Activated naive CD4-positive, alpha-beta T cell treated with anti-CD3 and anti-CD28 coated beads, Interleukin-2, amount 10 ng/mL, durations not matched to agents 7 days and 5 days (primary cell): Measurements from ENCODE around the gene ZXDC.

Source experiments
- CTCF ChIA-PET: fragments of 350-600 bp; sonication (Branson Sonifier 250); formaldehyde crosslinking; loops from one replicate; lab custom pipeline; 2021; ENCODE audit warnings: antibody characterized with exemption; lab: Charles Lee
- DNase-seq: peaks from one replicate; pipeline ENCODE4 v3.0.0-alpha.2; 2020
- H3K27ac Mint-ChIP-seq: one replicate; pipeline ENCODE4 v1.8.0; 2021; ENCODE audit warnings: mild to moderate bottlenecking, moderate library complexity, mixed read lengths
- H3K27me3 Mint-ChIP-seq: one replicate; pipeline ENCODE4 v1.8.0; 2021; ENCODE audit warnings: mild to moderate bottlenecking, mixed read lengths
- H3K36me3 Mint-ChIP-seq: one replicate; pipeline ENCODE4 v1.8.0; 2021; ENCODE audit warnings: mixed read lengths
- H3K4me1 Mint-ChIP-seq: one replicate; pipeline ENCODE4 v1.8.0; 2021; ENCODE audit warnings: mixed read lengths
- H3K4me3 Mint-ChIP-seq: one replicate; pipeline ENCODE4 v1.8.0; 2021; ENCODE audit warnings: mild to moderate bottlenecking, moderate library complexity, mixed read lengths
- H3K9me3 Mint-ChIP-seq: one replicate; pipeline ENCODE4 v1.8.0; 2021; ENCODE audit warnings: mixed read lengths

The ZXDC gene

GRCh38 chr3:126452213-126452612, 23.5 kb downstream of the ZXDC start:
- no peak for DNase-seq
- H3K4me1 Mint-ChIP-seq, result no peaks in the 10 kb centered on the region
- CTCF ChIA-PET, result no interaction called here
- no peak overlapping the region for H3K4me3 Mint-ChIP-seq
- no peak overlapping the region for H3K27ac Mint-ChIP-seq
- H3K9me3 Mint-ChIP-seq, result no peaks in the 10 kb centered on the region
- H3K27me3 Mint-ChIP-seq, result no peaks in the 10 kb centered on the region
- H3K36me3 Mint-ChIP-seq, result peaks cover 24% of the 10 kb centered on the region

- Mint-ChIP-seq H3K4me1 (no peaks in the 10 kb centered on the region), H3K36me3 (peaks cover 20% of the 10 kb centered on the region), H3K27ac (no peak overlapping the region), H3K9me3 (no peaks in the 10 kb centered on the region), H3K4me3 (no peak overlapping the region), H3K27me3 (no peaks in the 10 kb centered on the region)
- CTCF ChIA-PET, result no interaction called here
- no peak for DNase-seq
These were observed 24.2 kb downstream of the ZXDC start for GRCh38 chr3:126451511-126451910.

GRCh38 chr3:126450744-126451143, 24.9 kb downstream of the ZXDC start:
- Mint-ChIP-seq H3K9me3 (no peaks in the 10 kb centered on the region), H3K4me3 (no peak overlapping the region), H3K27ac (no peak overlapping the region), H3K27me3 (no peaks in the 10 kb centered on the region), H3K4me1 (no peaks in the 10 kb centered on the region), H3K36me3 (peaks cover 17% of the 10 kb centered on the region)
- CTCF ChIA-PET, result no interaction called here
- no peak for DNase-seq

- CTCF ChIA-PET, result no interaction called here
- Mint-ChIP-seq H3K4me3 (no peak overlapping the region), H3K27ac (no peak overlapping the region), H3K36me3 (peaks cover 14% of the 10 kb centered on the region), H3K4me1 (no peaks in the 10 kb centered on the region), H3K9me3 (no peaks in the 10 kb centered on the region), H3K27me3 (no peaks in the 10 kb centered on the region)
- DNase-seq, result no peak
These were observed 25.5 kb downstream of the ZXDC start for GRCh38 chr3:126450219-126450618.

GRCh38 chr3:126449621-126450051, 26.1 kb downstream of the ZXDC start:
- H3K27me3 Mint-ChIP-seq, result no peaks in the 10 kb centered on the region
- no peaks in the 10 kb centered on the region for H3K9me3 Mint-ChIP-seq
- H3K27ac Mint-ChIP-seq, result no peak overlapping the region
- CTCF ChIA-PET, result no interaction called here
- no peaks in the 10 kb centered on the region for H3K4me1 Mint-ChIP-seq
- peaks cover 14% of the 10 kb centered on the region for H3K36me3 Mint-ChIP-seq
- no peak for DNase-seq
- no peak overlapping the region for H3K4me3 Mint-ChIP-seq

DNA sequence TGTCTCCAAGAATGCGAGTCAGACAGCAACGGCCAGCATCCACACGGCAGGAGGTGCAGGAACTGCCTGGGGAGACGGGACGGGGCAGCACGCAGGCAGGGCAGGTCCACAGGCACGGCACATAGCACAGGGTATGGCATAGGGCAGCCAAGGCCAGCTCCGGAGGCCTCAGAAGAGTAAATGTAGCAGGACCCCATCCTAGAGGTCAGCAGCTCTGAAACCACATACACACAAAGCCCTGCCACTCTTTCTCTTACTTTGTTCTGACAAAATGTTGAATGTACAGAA, 26.9 kb downstream of the ZXDC start:
- no peak for DNase-seq
- Mint-ChIP-seq H3K4me1 (no peaks in the 10 kb centered on the region), H3K27me3 (no peaks in the 10 kb centered on the region), H3K27ac (no peak overlapping the region), H3K9me3 (no peaks in the 10 kb centered on the region), H3K36me3 (peaks cover 10% of the 10 kb centered on the region), H3K4me3 (no peak overlapping the region)
- CTCF ChIA-PET, result no interaction called here

DNA sequence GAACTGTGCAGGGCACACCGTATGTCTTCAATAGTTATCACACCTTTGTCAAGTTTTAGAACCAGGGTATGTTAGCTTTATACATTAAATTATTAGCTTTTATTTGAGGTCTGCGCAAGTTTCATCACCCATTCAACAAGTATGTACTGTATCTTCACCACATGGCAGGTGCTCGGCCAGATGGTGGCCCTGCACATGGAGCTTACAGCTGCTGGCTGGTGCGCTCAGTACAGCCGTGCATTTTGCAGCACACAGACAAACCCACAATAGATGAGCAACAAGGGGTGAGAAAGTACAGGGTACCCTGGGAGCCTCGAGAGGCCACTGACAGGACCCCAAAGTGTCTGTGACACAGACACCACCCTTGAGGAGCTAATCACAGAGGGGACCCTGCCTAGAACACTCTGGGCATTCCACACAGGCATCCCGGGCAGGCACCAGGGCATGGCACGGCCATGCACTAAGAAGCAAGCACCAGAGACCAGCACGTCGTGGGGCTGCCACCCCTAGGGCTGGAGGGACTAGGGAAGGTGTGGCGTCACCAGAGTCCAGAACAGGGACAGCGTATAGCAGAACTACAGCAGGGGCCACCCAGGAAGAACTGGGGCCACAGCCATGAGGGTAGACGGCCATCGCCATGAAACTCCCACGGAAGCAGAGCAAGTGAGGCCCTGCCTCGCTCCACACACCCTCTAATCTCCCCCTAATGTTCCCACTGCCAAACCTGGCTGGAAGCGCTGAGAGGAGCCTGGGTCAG, 27.4 kb downstream of the ZXDC start:
- Mint-ChIP-seq H3K4me3 (no peak overlapping the region), H3K27me3 (no peaks in the 10 kb centered on the region), H3K36me3 (peaks cover 10% of the 10 kb centered on the region), H3K9me3 (no peaks in the 10 kb centered on the region), H3K27ac (no peak overlapping the region), H3K4me1 (no peaks in the 10 kb centered on the region)
- CTCF ChIA-PET, result no interaction called here
- DNase-seq, result no peak

GRCh38 chr3:126447456-126448106, 28.1 kb downstream of the ZXDC start:
- Mint-ChIP-seq H3K4me1 (no peaks in the 10 kb centered on the region), H3K36me3 (peaks cover 10% of the 10 kb centered on the region), H3K4me3 (no peak overlapping the region), H3K9me3 (no peaks in the 10 kb centered on the region), H3K27ac (no peak overlapping the region), H3K27me3 (no peaks in the 10 kb centered on the region)
- CTCF ChIA-PET, result no interaction called here
- no peak for DNase-seq

- no peaks in the 10 kb centered on the region for H3K27me3 Mint-ChIP-seq
- H3K4me1 Mint-ChIP-seq, result no peaks in the 10 kb centered on the region
- DNase-seq, result no peak
- H3K27ac Mint-ChIP-seq, result no peak overlapping the region
- CTCF ChIA-PET, result no interaction called here
- H3K36me3 Mint-ChIP-seq, result peaks cover 7% of the 10 kb centered on the region
- no peak overlapping the region for H3K4me3 Mint-ChIP-seq
- no peaks in the 10 kb centered on the region for H3K9me3 Mint-ChIP-seq
These were observed 28.9 kb downstream of the ZXDC start for GRCh38 chr3:126446791-126447190.

DNA sequence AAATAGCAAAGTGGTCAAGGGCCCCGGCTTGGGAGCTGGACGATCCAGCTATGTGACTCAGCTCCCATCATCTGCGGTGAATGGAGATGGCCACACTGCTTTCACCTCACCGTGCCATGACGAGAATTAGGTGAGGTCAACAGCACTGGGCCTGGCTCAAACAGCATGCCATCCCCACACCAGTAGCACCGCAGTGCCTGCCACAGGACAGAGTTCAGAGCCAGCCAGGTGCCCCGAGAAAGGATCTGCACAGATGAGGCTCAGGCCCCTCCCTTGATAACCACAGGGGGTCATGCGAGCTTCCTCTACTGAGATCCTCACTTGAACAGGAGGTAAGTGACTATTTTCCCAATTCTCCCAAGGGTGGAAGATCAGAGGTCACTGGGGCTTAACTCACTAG, 29.4 kb downstream of the ZXDC start:
- H3K9me3 Mint-ChIP-seq, result no peaks in the 10 kb centered on the region
- H3K27ac Mint-ChIP-seq, result no peak overlapping the region
- peaks cover 2% of the 10 kb centered on the region for H3K36me3 Mint-ChIP-seq
- no peaks in the 10 kb centered on the region for H3K4me1 Mint-ChIP-seq
- H3K27me3 Mint-ChIP-seq, result no peaks in the 10 kb centered on the region
- DNase-seq, result no peak
- CTCF ChIA-PET, result no interaction called here
- no peak overlapping the region for H3K4me3 Mint-ChIP-seq

DNA sequence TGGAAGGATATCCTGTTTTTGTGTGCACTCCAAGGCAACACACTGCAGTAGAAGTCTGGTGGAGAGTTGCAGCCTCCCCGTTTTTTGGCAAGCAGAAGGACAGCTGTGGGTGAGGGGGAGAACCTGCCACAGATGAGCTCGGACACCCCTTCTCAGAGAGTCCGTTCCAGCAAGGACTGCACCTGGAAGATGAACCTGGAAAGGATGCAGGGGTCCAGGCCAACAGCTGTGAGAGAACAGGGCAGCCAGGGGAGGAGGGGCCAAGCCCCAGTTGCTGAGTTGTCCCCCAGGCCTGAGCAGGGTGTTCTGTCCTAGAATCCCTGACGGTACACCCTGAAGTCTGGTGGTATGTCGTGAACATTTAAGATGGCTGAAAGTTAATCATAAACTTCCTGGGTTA, 30.2 kb downstream of the ZXDC start:
- CTCF ChIA-PET, result no interaction called here
- no peak for DNase-seq
- no peaks in the 10 kb centered on the region for H3K4me1 Mint-ChIP-seq
- no peaks in the 10 kb centered on the region for H3K9me3 Mint-ChIP-seq
- no peaks in the 10 kb centered on the region for H3K27me3 Mint-ChIP-seq
- peaks cover 2% of the 10 kb centered on the region for H3K36me3 Mint-ChIP-seq
- H3K27ac Mint-ChIP-seq, result no peak overlapping the region
- H3K4me3 Mint-ChIP-seq, result no peak overlapping the region

DNA sequence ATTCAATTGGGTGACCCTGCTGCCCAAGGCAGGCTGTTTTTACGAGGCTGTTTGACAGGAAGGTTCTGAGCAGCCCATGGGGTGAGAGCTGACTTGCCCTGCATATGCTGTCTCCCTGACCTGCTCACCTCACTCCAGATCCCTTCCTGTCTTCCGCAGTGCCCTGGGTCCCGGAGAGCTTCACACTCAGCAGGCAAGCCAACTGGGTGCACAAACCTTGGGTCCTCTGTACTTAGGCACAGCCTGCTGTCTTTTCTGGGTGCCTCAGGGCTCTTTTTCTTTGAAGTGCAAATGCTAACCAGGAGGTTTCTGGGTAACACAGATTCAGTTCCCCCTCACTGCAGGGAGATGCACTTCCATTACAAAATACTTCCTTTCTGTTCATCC, 32.8 kb downstream of the ZXDC start:
- CTCF ChIA-PET, result no interaction called here

GRCh38 chr3:126442094-126442855, 33.4 kb downstream of the ZXDC start:
- no peak overlapping the region for H3K4me3 Mint-ChIP-seq
- CTCF ChIA-PET, result no interaction called here

More for the DNA sequence above, 32.8 kb downstream of the ZXDC start:
- DNase-seq, result no peak
- Mint-ChIP-seq H3K4me1 (no peaks in the 10 kb centered on the region), H3K4me3 (no peak overlapping the region), H3K36me3 (no peaks in the 10 kb centered on the region), H3K27me3 (no peaks in the 10 kb centered on the region), H3K9me3 (no peaks in the 10 kb centered on the region), H3K27ac (no peak overlapping the region)

DNA sequence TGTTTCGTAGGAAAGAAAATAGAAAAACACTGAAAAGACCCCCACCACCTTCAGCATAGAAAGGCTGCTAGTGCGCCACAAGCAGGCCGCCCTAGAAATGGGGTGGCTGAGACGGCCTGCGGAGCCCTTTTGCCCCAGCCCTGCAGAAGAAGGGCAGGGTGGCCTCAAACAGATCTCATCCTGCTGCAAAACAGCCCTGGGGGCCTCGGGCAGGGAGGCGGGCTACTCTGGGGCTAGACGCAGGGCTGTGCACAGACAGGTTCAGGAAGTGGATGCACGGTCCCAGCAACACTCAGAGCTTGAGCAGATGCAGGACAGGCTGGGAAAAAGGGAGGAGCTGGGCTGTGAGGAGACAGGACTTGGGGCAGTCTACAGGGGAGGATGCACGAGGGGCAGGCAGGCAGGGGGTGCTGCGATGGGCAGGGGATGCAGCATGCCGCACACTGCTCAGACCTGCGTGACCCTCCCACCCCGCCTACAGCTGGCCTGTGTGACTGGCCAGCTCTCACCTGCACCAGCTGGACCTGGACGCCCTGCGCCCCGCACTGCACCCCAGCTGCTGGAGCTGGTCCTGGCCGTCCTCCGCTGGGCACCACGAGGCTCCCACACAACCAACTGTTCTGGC, 34.3 kb downstream of the ZXDC start:
- CTCF ChIA-PET, result no interaction called here
- DNase-seq, result no peak
- H3K4me3 Mint-ChIP-seq, result no peak overlapping the region
- H3K9me3 Mint-ChIP-seq, result no peaks in the 10 kb centered on the region
- peaks cover 2% of the 10 kb centered on the region for H3K36me3 Mint-ChIP-seq
- H3K27me3 Mint-ChIP-seq, result no peaks in the 10 kb centered on the region
- H3K27ac Mint-ChIP-seq, result no peak overlapping the region
- no peaks in the 10 kb centered on the region for H3K4me1 Mint-ChIP-seq

More at GRCh38 chr3:126442094-126442855, 33.4 kb downstream of the ZXDC start:
- Mint-ChIP-seq H3K9me3 (no peaks in the 10 kb centered on the region), H3K27ac (no peak overlapping the region), H3K27me3 (no peaks in the 10 kb centered on the region), H3K36me3 (peaks cover 2% of the 10 kb centered on the region), H3K4me1 (no peaks in the 10 kb centered on the region)
- no peak for DNase-seq

DNA sequence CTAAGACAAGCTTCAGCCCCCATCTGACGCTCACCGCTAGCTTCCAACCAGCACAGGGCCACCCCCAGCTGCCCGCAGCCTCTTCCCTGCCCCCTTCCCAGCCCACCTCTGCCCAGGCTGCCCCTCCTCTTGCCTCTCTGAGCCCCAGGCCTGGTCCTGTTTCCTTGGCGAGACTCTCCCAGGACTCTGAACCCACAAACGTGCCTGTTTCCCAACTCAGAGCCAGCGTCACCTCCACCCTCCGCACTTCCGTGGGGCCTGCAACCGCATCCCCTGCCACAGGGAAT, 35.0 kb downstream of the ZXDC start:
- CTCF ChIA-PET, result no interaction called here
- Mint-ChIP-seq H3K9me3 (no peaks in the 10 kb centered on the region), H3K27me3 (no peaks in the 10 kb centered on the region), H3K27ac (no peak overlapping the region), H3K4me1 (no peaks in the 10 kb centered on the region), H3K4me3 (no peak overlapping the region), H3K36me3 (peaks cover 3% of the 10 kb centered on the region)
- DNase-seq, result no peak
